ENCODE results near the gene SLIT3.

Gene SLIT3

DNA sequence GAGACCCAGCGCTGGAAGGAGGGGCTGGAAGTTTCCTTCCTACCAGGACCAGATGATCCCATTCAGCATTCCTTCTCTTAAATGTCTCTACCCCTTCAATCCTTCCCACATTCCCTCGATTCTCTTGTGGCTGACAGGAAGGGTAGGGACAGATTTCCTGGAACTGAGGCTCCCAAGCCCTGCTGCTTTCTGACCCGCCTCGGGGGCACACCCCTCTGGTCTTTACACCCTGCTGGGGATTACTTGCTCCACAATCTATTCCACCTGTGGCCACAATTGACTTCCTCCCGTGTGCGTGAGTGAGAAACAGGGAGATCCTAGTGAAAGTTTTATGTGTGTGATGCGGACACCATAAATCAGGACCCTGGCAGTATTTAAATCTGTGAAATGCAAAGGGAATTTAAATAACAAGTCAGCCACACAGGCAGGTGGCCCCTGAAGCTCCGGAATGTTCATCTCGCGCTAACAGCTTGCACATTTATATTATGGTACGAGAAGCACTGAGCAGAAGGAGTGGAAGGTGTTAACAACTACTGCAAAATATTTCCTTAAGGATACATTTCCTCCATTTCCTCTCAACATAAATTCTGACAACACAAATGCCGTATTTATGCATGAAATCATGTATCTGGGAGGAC, 237.5 kb downstream of the SLIT3 start:
- peak; percentile 30 for DNase-seq

DNA sequence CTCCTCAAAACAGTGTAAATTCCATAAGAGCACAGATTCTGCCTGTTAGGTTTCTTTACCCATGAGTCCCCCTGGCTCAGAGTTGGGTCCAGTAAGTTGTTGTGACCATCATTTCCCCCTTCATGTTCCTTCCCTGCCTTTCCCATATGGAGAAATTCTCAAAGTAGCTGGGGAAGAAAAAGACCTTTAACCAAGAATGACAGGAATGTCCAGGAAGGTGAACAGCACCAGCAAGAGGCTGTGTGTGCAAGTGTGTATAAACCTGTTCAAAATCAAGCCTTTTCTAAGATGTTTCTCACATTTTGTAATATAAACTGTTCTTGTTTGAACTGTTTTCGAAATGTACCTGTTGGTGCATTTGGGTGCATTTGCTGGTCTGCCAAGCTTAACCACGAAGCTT, 238.2 kb downstream of the SLIT3 start:
- DNase-seq = no peak

DNA sequence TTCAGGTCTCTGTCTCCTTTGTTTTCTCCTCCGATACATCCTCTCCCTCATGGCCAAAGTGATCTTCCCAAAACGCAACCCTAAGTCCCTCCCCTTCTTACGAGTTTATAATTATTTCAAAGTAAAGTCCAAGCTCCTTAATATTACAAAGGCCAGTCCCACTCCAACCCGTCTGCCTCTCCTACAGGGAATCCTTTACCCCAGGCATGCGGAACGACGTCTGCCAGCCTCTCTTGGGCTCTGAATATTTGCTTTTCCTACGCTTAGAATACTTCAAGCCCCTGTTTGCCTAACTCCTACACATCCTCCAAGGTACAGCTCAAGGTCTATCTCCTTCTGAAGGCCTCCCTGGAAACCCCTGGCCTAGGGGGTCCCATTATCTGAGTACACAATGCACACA, 246.4 kb downstream of the SLIT3 start:
- DNase-seq = no peak

DNA sequence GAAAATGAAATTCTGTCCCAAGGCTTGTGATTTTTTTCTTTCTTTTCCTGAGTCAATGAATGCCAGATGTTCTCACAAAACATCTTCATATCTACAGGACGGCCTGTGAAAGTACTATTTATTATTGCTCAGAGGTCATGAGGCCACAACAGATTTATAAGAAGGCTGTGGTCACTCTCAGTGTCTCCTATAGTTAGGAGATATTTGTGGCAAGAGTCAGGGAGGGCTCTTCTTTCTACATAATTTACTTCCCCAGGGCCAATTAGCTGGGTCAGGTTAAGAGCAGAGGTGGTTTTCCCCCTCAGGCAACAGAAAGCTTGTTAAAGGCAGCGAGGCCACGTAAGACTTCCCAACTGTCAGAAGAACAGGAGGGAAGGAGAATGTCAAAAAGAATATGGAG, 248.7 kb downstream of the SLIT3 start:
- DNase-seq = peak; percentile 38

DNA sequence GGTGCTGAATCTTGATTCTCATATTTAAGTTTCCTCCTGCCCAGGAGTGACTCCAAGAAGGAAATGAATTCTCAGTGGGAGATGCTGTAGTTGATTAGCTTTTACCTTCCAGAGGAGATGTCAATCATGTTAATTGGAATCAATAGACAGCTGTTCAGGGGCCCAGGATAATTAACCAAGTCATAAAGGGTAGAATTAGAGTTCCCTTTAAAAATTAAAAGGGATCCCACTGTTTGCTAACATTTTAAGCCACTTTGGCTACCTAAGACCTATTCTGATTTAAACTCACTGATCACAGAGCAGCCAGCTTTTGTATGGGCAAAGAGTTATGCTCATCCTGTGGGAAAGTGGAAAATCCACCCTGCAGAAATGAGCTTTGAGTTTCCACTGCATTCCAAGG, 249.6 kb downstream of the SLIT3 start:
- DNase-seq = peak; percentile 51

DNA sequence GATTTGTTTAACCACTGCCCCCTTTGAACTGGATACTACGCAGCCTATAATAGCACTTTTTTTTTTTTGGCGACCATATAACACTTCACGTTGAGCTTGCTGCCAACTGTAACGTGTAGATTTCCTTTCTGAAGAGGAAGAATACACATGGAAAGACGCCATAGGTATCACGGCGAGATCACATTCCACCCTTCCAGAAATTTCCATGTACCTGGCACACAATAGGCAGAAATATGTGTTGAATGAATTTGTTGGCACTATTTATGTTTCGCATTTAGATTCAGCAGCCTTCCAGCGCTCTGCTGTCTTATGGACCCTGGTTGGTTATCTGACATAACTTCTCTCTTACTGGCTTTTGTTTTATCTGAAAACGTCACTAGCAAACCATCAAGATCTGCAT, 250.3 kb downstream of the SLIT3 start:
- no peak for DNase-seq

DNA sequence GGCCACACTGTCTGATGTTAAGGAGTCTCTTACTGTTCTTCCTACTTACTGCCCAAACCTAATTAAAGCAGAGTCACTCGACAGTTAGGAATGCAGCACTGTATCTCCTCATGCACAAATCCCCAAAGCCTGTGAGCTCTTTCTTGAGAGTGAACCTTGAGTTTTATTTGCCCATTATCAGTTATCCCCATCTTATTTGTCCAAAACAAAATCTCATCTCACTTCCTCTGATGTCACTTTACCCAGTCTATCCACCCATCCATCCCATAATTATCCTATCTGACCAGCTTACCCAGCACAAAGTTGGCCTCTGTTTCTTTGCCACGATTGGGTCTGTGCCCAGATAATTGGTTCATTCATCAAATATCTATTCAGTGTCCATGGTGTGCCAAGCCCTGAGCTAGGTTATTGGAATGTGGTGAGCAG, 250.8 kb downstream of the SLIT3 start:
- DNase-seq = no peak

DNA sequence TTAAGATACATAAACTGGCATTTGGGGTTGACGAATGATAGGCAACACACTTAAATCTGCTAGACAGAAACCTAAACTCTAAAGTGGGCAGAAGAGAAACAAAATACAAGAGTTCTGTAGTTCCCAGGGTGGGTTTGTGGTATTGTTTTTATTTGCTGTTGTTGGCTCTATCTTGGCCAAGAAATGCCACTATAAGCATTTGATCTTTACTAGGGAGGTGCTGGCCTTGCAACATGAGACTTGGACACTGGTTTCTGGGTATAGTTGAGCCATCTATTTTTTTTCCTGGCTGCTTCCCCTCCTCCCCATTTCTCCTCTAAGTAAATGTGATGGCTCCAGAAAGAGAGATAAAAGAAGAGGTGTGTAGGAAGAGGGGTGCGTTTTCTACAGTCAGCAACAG, 251.2 kb downstream of the SLIT3 start:
- no peak for DNase-seq

DNA sequence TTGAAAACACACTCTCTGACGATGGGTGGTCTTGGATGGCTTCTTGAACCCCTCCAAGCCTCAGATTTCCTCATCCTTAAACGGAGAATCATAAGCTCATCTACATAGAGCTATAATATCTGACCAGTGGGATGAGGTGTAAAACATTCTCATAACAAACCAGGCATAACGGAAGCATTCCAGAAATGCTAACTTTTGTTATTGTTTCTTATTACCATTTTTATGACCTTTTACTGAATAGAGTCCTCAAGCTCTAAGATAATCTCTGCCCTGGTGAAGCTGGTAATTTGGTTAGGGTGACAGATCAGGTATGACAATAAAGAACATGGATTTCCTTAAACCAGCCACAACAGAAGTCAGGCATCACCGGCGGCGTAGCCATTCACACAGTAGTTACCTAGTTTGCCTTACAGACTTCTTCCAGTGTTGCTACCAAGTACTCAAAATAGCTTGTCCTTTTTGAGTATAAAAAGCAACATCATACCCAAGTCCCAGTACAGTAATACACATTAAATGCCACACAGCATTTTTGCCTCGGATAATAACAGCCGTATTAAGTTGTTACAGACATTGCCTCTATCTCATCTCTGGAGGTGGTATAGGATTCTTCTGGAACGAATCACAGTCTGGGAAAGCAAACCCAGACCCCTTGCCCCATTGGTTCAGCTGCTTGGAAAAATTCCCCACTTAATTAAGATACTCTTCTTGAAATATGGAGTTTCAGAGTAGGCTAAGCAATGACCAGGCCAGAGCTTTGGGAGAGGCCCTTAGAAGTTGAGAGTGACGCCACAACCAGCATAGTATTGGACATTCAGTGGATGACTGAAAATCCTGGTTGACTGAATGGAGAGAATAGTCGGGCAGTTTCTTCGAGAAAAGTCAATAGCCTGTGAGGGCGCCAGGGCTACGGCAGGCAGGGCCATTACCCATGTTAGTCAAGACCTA, 252.5 kb downstream of the SLIT3 start:
- DNase-seq = no peak

DNA sequence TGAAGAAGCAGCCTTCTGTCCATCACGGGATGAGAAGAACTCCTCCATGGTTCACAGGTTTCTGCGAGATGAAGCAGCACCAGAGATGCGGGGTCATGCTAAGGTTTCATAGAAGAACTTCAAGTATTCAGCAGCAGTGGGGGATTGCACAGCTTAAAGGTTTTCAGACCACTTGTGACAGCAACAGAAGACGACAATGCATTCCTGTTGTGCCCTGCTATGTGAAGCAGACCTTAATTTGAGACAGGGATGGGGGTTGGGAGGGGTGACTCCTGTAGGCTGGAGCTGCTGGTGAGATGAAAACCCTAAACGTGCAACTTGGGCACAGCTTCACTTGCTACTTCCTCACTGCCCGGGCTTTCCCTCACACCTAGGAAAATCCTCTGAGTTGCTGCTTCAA, 256.0 kb downstream of the SLIT3 start:
- peak; percentile 66 for DNase-seq

DNA sequence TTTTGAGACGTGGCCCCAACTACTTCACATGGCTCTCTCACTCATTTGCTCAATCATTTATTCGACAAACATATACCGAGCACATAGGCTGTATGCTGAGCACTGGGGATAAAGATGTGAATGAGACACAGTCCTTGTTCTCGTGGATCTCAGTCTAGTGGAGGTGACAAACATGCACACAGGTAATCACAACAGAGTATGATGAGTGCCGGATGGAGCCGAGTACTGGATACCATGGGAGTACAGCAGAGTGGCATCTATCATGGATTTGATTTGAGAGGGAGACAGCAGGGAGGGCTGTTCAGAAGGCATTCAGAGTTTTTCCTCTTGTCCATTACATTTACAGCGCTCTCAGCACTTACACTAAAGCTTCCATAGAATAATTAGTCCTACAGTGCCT, 259.8 kb downstream of the SLIT3 start:
- DNase-seq = no peak

DNA sequence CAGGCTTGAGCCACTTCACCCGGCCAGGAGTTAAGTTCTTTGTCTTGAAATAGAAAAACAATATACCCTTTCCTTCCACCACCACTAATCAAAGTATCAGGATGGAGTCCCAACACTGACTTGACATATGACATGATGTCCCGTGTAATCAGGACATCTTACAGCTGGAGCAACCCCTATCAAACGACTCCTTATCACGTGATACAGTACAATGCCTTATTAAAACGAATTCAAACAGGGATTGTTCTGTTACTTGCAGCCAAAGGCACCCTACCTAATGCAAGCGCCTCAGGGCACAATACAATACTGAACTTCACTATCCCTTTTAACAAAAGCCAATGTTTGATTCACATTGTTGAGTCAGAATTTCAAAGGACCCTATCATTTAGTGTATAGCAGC, 261.3 kb downstream of the SLIT3 start:
- no peak for DNase-seq

DNA sequence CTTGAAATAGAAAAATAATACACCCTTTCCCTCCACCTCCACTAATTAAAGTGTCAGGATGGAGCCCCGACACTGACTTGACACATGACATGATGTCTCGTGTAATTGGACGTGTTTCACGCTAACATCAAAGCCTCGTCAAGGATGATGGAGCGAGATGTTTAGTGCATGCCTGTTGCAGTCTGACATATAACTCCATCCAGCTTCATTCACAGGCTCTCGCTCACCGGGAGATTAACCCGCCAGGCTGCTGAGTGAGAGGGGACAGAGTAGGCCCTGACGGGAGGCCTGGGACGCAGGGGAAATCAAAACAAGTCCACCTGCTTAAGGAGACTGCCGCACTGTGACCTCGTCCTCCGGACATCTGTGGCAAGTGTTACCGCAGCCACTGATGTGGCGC, 263.5 kb downstream of the SLIT3 start:
- peak; percentile 67 for DNase-seq

DNA sequence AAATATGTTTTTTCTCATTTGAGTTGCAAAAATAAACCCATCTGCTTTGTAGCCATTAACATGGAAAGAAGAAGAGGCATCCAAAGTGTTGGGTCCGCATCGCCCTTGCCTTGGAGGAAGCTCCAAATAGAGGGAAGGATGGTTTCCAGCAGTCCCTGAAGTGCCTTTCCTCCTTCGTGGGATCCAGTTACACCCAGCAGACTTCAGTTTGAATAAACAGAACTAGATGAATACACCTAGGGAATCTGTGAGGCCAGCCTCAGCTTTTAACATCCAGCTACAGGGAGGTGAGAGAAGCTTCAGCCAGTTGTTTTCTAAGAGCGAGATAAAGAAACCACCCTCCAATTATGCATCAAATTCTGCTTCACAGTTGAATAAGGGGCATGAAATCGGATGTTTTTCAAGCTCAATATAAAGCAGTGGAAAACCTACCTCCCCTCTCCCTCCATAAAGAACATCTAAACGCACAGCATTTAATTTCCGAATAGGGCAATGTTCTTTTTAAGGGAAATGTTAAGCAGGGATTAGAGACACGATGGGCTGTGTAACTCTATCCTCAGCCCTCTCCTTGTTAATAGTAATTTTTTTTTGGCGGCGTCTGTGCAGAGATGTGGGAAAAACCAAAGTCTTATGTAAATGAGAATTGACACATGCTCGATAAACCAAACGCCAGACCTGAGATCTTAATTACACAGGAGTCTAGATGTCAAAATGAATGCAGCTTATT, 264.7 kb downstream of the SLIT3 start:
- DNase-seq = peak; percentile 51

DNA sequence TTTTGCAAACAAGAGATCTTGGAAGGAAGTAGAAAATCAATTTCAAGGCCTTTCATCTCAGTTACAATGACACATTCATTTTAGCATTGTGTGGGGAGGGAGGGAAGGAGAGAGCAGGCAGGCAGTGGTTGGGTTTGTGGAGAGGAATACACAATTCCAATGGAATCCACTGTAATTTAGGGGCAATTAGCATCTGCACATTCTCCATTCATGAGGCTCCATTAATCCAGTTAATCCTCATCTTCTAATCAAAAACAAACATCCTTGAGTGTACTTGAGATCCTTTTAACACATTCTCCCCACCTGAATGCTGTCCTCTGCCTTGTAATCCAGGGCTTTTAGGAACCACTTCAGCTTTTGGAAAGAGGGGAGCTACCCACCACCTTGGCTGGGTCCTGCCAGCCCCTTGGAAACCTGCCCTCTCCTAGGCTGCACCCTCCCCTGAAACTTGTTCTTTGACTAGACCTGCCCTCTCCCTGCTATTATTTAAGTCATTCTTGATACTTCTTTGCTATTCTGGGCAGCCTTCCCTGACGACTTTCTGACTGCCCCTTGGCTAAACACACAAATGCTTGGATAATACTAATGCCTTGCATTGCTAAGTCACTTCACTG, 271.2 kb downstream of the SLIT3 start:
- peak; percentile 46 for DNase-seq

DNA sequence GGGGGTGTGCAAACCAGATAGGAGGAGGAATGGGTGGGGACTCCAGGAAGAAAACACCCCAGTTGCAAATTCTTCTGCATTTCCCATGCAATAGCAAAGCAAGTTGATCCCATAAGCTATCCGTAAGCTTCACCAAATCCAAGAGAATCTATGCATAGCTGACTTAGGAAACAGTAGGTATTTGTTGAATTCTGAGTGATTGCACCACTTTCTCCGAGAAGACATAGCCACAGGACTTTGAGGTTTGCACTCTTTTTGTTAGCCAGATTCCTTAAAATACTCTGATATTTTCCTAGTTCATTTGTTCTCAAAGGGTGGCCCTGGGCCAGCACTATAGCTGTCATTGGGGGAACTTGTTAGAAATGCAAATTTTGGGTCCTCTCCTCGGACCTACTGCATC, 271.9 kb downstream of the SLIT3 start:
- DNase-seq = no peak

DNA sequence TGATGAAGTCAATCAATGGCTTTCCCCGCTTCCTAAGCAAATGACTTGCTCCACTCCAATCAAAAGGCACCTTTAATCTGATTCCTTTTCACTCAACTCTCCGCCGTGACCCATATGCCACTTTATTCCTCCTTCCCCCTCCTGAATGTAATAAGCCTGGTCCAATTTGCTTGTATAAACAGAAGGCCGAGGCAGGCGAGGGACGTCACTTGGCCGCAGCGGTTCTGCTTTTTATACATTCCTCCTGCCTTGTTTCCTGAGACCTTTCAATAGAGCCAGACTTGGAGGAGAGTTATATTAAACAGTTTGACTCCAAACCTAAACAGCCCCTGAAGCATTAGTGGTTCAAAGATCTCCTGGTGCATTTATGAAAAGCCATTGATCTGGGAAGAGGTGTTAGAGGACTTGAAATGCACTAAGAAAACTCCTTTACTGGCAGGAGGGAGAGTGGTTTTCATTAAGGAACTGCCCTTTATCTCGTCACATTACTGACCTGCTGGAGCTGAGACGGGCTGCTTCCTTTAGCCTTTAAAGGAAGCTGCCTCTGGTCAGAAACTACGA, 273.4 kb downstream of the SLIT3 start:
- peak; percentile 30 for DNase-seq

DNA sequence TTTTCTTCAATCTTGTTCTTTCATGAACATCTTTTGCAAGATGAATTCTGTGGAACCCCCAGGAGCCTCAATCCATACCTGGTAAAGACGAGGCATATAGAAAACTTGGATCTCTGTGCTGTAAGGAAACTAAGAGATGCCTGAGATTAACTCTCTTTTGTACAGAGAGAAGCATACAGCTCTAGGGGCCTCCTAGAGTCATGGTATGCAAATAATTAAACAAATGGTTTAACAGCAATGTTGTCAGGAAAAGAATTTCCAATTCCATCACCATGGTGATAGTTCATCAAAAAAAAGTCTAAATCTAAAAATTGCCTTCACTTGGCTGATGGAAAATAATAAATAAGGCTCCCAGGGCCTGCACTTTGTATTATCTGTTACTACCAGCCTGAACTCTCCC, 275.4 kb downstream of the SLIT3 start:
- no peak for DNase-seq

DNA sequence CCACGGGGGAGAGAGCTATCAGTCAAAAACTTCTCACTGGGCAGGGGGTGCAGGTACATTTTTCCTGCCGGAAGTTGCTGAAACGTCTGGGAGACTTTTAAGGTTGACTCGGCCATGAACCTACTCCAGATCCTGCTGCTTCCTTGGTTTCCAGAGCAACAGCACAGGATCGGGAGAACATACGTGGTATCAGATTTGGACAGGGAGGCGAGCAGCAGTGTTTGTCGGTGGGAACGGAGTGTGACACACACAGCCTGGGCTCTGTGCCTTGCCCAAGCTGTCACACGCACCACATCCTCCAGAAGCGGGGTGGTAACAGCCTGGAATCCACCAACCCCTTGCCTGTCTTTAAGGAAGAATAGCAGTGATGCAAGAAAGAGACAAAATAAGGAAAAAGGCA, 276.5 kb downstream of the SLIT3 start:
- DNase-seq = no peak

DNA sequence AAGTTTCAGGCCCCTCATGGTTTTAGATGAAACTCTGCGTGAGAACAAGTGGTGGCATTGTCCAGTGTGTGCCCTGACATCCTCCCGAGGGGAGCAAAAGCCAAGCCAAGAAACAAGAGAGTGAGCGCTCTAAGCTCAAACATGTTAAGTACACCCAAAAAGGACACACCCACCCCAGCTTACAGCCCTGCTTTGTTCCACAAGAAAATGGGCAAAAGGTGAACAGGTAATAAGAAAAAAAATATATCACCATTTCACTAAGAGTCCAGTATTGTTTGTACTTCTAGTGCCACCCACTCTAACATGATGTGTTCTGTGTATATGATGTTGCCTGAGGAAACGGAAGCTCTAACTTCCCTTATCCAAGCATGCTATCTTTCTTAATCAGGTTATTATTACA, 278.2 kb downstream of the SLIT3 start:
- DNase-seq = no peak

DNA sequence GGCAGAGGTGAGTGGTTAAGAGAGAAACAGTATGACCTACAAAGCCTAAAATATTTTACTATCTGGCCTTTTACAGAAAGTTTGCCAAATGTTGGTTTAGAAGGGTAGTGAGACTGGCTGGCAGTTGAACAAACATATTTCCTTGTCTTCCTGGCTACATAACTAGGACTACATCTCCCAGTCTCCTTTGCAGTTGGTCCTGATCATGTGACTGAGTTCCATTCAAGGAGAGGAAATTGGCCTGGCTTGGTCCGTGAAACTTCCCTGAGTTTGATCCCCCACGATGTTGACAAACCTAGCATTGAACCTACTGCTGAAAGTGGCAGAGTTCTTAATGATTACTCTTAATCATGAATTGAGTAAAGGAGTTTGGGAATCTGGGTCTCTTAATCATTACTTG, 280.8 kb downstream of the SLIT3 start:
- peak; percentile 59 for DNase-seq

DNA sequence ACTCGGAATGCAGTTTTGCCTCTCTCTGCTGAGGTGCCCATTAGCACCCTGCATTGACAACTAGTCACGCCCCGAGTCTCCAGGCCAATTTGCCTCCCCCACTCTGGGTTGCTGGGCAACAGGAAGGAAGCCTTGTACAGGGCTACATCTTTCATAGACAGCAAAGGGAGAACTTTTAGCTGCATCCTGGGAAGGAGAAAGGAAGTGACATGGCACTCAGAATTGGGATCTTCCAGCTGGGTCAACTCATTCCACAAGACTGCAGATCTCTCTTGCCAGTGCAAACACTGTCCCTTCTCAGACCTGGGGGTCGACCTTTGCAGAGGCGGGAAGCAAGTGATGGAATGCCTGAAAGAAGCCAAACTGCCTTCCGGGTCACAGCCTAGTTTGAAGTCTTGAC, 282.0 kb downstream of the SLIT3 start:
- DNase-seq = no peak

DNA sequence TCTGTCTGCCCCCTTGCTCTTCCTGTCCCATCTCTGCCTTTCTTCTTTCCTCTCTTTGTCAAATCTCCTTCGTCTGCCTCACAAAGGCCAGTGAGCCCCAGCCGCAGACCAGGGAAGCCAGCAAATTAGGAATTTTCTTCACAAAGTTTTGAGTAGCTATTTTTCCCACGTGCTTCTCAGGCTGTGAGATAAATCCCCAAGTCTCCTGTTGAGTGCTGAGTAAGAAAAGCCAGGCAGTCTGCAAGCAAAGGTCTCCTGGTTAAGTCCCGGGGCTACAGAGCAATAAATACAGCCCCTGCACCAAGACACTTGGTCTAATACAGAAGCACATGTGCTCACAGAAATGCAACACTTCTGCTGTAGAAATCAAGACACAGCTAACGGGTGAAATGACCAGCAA, 284.9 kb downstream of the SLIT3 start:
- DNase-seq = no peak
